ENCODE results near the gene NAA16. TPM values are rescaled to one million over a fixed set of nuclear protein-coding genes. Genes with fewer than 3 reads are reported as not detected.

The NAA16 gene
- total RNA-seq: 10 to 100 TPM; 25.4 to 62.2 (median 46.5) TPM

DNA sequence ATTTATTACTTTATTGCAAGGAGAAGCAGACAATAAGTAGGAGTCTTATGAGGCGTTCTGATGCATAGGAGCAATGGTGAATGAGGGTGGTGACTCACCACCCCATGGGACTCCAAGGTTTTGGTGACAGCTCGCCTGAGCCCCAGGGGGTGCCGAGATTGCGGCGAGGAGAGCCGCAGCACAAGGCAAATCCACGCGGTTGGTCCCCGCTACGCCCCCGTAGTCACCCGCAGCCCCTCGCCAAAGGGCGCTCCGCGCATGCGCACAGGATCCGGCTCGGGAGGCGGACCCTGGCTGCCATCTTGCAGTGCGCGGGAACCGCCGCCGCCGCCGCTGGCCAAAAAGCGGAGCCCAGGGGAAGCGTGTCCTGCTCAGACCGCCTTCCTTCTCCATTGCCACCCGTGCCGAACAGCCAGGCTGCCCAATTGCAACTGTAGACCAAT lies at the start of gene NAA16:
Gene NAA16, plus strand, starts transcription at position 305 of the 443 bp plus-strand sequence. CDS start 262 bp downstream, outside the sequence.
- Histone ChIP-seq H3K27me3 (no peaks in the 10 kb centered on the region), H3K4me3 (peak within 1 kb of the TSS; percentile 79 to 96), H3K27ac (peak within 1 kb of the TSS; percentile 93 to 99), H3K36me3 (no peaks in the 10 kb centered on the region), H3K9me3 (no peaks in the 10 kb centered on the region), H3K4me1 (no peaks in the 10 kb centered on the region)
- TF ChIP-seq POLR2A (IDR thresholded peaks at IDR 0.05): peak; percentile 71 to 81
- TF ChIP-seq, protein P1, sequence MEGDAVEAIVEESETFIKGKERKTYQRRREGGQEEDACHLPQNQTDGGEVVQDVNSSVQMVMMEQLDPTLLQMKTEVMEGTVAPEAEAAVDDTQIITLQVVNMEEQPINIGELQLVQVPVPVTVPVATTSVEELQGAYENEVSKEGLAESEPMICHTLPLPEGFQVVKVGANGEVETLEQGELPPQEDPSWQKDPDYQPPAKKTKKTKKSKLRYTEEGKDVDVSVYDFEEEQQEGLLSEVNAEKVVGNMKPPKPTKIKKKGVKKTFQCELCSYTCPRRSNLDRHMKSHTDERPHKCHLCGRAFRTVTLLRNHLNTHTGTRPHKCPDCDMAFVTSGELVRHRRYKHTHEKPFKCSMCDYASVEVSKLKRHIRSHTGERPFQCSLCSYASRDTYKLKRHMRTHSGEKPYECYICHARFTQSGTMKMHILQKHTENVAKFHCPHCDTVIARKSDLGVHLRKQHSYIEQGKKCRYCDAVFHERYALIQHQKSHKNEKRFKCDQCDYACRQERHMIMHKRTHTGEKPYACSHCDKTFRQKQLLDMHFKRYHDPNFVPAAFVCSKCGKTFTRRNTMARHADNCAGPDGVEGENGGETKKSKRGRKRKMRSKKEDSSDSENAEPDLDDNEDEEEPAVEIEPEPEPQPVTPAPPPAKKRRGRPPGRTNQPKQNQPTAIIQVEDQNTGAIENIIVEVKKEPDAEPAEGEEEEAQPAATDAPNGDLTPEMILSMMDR (IDR thresholded peaks at IDR 0.05): peak in 1 of 4 experiments; percentile 40
- intact Hi-C loops (cut with DNase I; ENCODE audit: low total_unique reads): no loop called here
- DNase-seq: peak; percentile 89 to 92

DNA sequence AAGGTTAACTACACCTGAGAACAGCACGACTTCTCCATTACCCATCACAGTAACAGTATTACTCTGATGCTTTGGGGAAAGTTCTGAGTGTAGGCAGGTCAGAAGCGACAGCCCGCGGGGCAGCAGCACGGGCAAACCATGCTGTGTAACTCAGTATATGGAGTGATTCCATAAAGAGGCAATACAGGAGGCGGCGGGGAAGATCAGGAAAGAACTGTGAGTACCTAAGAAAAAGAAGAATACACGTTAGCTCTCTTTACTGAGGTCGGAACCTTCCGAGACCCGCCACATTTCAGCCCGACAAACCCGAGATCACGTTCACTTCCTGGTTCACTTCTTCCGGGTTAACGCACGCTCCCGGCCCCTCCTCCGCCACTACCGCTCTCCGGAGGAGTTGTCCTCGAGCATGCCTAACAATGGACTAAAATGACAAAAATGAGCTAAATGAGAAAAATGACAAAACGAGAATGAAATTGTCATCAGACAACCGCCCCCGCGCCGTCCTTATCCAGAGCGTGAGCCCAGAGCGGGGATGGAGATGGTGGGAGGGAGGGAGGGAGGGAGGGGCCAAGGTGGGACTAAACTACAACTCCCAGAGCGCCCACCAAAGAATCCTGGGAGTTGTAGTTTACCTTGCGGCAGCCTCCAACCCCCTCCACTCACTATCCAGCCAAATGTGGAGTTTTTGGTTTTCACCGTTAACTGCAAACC lies 47.7 kb upstream of the NAA16 start, which contains the start of gene MTRF1:
Gene MTRF1, minus strand, starts transcription at position 316 of the 711 bp plus-strand sequence. CDS start 2,669 bp downstream, outside the sequence.
- Histone ChIP-seq H3K9me3 (no peaks in the 10 kb centered on the region), H3K27me3 (no peaks in the 10 kb centered on the region), H3K27ac (peak within 1 kb of the TSS; percentile 89 to 90), H3K4me1 (no peaks in the 10 kb centered on the region), H3K36me3 (no peaks in the 10 kb centered on the region), H3K4me3 (peak within 1 kb of the TSS; percentile 65 to 67)
- intact Hi-C loops (cut with DNase I; ENCODE audit: low total_unique reads): no loop called here
- peak; percentile 78 to 80 for DNase-seq
- TF ChIP-seq, protein P1 (IDR thresholded peaks at IDR 0.05): no peak
- no peak for TF ChIP-seq POLR2A (IDR thresholded peaks at IDR 0.05)

DNA sequence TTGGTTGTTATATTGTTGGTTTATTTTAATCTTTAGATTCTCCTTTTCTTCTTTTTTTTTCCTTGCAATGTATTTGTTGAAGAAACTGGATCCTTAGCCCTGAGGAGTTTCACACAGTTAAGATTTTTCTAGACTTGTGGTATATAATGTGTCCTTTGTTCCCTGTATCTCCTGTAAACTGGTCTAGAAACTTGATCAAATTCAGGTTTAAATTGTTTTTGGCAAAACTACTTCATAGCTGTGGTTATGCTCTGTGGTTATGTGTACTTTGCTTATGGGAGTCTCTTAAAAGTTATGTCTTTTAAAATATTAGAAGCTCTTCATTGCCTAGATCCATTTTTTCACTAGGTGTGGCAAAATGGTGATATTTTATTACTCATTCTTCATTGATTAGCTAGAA lies 44.0 kb upstream of the NAA16 start:
- intact Hi-C loops (cut with DNase I; ENCODE audit: low total_unique reads): no loop called here
- Histone ChIP-seq H3K9me3 (no peaks in the 10 kb centered on the region), H3K36me3 (no peaks in the 10 kb centered on the region), H3K4me1 (no peaks in the 10 kb centered on the region), H3K27me3 (no peaks in the 10 kb centered on the region), H3K27ac (no peak overlapping the region), H3K4me3 (no peak overlapping the region)
- DNase-seq: no peak
- TF ChIP-seq, protein P1 (IDR thresholded peaks at IDR 0.05): no peak
- TF ChIP-seq POLR2A (IDR thresholded peaks at IDR 0.05): no peak

DNA sequence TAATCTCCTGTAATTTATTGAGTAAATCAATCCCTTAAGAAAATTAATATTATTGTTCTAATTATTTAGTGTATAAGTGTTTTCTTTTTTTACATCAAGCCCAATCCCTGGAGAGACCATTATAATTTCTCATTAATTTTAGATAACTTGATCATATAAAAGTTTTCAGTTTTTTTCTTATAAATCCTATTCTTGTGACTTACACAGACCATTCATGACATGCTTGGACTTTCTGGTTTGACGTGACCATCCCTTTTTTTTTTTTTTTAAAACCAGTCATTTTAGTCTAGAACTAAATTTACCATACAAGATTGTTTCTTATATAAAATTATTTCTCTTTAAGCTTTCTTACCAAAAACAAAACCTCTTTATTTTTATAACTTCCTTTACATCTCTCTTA lies 42.3 kb upstream of the NAA16 start:
- Histone ChIP-seq H3K9me3 (no peaks in the 10 kb centered on the region), H3K4me3 (no peak overlapping the region), H3K27ac (no peak overlapping the region), H3K4me1 (no peaks in the 10 kb centered on the region), H3K36me3 (no peaks in the 10 kb centered on the region), H3K27me3 (no peaks in the 10 kb centered on the region)
- TF ChIP-seq, protein P1 (IDR thresholded peaks at IDR 0.05): no peak
- no peak for TF ChIP-seq POLR2A (IDR thresholded peaks at IDR 0.05)
- DNase-seq: no peak
- intact Hi-C loops (cut with DNase I; ENCODE audit: low total_unique reads): no loop called here

All from uterus (tissue), 4 donors.